ENCODE results near the gene KIF9.

GRCh38 chr3:47294392-47294791 is 11.8 kb upstream of the KIF9 start:
- TF ChIP-seq CTCF (IDR thresholded peaks at IDR 0.05) (no peak), POLR2A (IDR thresholded peaks at IDR 0.05) (no peak), EP300 (IDR thresholded peaks at IDR 0.05; ENCODE audit: low read depth) (no peak)
